Measurements from ENCODE around the gene ADAMTSL2.

DNA sequence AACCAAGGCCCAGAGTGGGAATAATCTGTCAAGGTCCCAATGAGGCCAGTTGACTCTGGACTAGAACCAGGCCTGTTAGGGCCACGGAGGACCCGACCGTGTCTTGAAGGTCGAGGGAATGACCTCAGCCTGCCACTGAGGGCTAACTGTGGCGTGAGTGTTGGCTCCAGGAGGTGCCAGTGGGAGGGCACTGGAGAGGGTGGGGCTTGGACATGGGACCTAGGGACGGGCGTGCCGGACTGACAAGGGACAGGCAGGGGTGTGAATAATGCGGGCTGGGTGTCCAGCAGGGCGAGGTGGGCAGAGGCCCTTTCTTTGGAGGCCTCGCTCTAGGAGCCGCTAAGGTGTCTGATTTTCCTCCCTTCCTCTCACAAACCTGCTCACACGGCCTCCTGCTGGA, 7.5 kb downstream of the ADAMTSL2 start:
- TF ChIP-seq POLR2AphosphoS5 (IDR thresholded peaks at IDR 0.05; ENCODE audit: borderline replicate concordance, low read depth, low read length), result no peak
- TF ChIP-seq EZH2 (IDR thresholded peaks at IDR 0.05), result no peak
- no peak for TF ChIP-seq FOXP2 (optimal IDR thresholded peaks at IDR 0.05; ENCODE audit: control extremely low read depth, extremely low read length, insufficient read depth)
